H9 (cell line): ENCODE measurements around the gene PRCC. TPM values are rescaled to one million over a fixed set of nuclear protein-coding genes. Genes with fewer than 3 reads are reported as not detected.
A peak's percentile ranks its signal among the peaks of the same experiment; 100 is the strongest.

Source experiments
- DNase-seq: peaks from one replicate; pipeline ENCODE4 v3.0.0-alpha.2; 2017
- H2AFZ ChIP-seq: one replicate; pipeline ENCODE4 v1.6.1; 2013; ENCODE audit warnings: mild to moderate bottlenecking, low read length, control low read depth, moderate library complexity
- H2AK5ac ChIP-seq: 2 replicates; pipeline ENCODE4 v1.6.1; 2013; ENCODE audit warnings: low read length, control low read depth, mixed read lengths; ENCODE audit not compliant: insufficient read length
- H2BK120ac ChIP-seq: one replicate; pipeline ENCODE4 v1.6.1; 2013; ENCODE audit warnings: low read depth, mild to moderate bottlenecking, low read length, control low read depth, inconsistent platforms; ENCODE audit not compliant: poor library complexity, severe bottlenecking
- H2BK12ac ChIP-seq: 2 replicates; pipeline ENCODE4 v1.6.1; 2013; ENCODE audit warnings: low read length, control low read depth, mixed read lengths, low read depth; ENCODE audit not compliant: insufficient read length
- H2BK15ac ChIP-seq: 2 replicates; pipeline ENCODE4 v1.6.1; 2013; ENCODE audit warnings: low read depth, low read length, control low read depth
- H2BK20ac ChIP-seq: one replicate; pipeline ENCODE4 v1.6.1; 2013; ENCODE audit warnings: low read depth, mild to moderate bottlenecking, low read length, control low read depth, inconsistent platforms; ENCODE audit not compliant: poor library complexity, severe bottlenecking
- H2BK5ac ChIP-seq: 2 replicates; pipeline ENCODE4 v1.6.1; 2013; ENCODE audit warnings: low read length, control low read depth, mixed read lengths; ENCODE audit not compliant: insufficient read length
- H3K14ac ChIP-seq: 2 replicates; pipeline ENCODE4 v1.6.1; 2013; ENCODE audit warnings: low read length, control low read depth; ENCODE audit not compliant: insufficient read depth
- H3K18ac ChIP-seq: 2 replicates; pipeline ENCODE4 v1.6.1; 2013; ENCODE audit warnings: low read depth, mild to moderate bottlenecking, mixed read lengths, low read length, control low read depth; ENCODE audit not compliant: insufficient read length
- H3K23ac ChIP-seq: 2 replicates; pipeline ENCODE4 v1.6.1; 2013; ENCODE audit warnings: low read length, control low read depth, mixed read lengths, low read depth; ENCODE audit not compliant: insufficient read length
- H3K23me2 ChIP-seq: 2 replicates; pipeline ENCODE4 v1.6.1; 2013; ENCODE audit warnings: low read depth, mild to moderate bottlenecking, mixed read lengths, low read length, control low read depth; ENCODE audit not compliant: insufficient read length, poor library complexity, severe bottlenecking
- H3K27ac ChIP-seq: 2 replicates; pipeline ENCODE4 v1.5.1; 2013; ENCODE audit warnings: low read length, control low read depth, mixed read lengths, low read depth; ENCODE audit not compliant: insufficient read length
- H3K27me3 ChIP-seq: 2 replicates; pipeline ENCODE4 v1.6.1; 2013; ENCODE audit warnings: low read length, control low read depth, inconsistent platforms; ENCODE audit not compliant: insufficient read depth
- H3K4ac ChIP-seq: 2 replicates; pipeline ENCODE4 v1.6.1; 2013; ENCODE audit warnings: low read depth, mild to moderate bottlenecking, control low read depth, inconsistent platforms, low read length, moderate library complexity
- H3K4me1 ChIP-seq: 2 replicates; pipeline ENCODE4 v1.6.1; 2013; ENCODE audit warnings: low read length, control low read depth, inconsistent platforms; ENCODE audit not compliant: insufficient read depth
- H3K4me2 ChIP-seq: 2 replicates; pipeline ENCODE4 v1.6.1; 2013; ENCODE audit warnings: low read length, control low read depth, mixed read lengths; ENCODE audit not compliant: insufficient read length, insufficient read depth
- H3K56ac ChIP-seq: 2 replicates; pipeline ENCODE4 v1.6.1; 2013; ENCODE audit warnings: low read depth, mild to moderate bottlenecking, mixed read lengths, low read length, control low read depth; ENCODE audit not compliant: insufficient read length
- H3K79me1 ChIP-seq: 2 replicates; pipeline ENCODE4 v1.6.1; 2013; ENCODE audit warnings: low read depth, mild to moderate bottlenecking, moderate library complexity, low read length, control low read depth, inconsistent platforms; ENCODE audit not compliant: insufficient read depth, poor library complexity, severe bottlenecking
- H3K79me2 ChIP-seq: 2 replicates; pipeline ENCODE4 v1.6.1; 2013; ENCODE audit warnings: low read length, control low read depth, inconsistent platforms; ENCODE audit not compliant: insufficient read depth
- H3K9ac ChIP-seq: 2 replicates; pipeline ENCODE4 v1.6.1; 2013; ENCODE audit warnings: low read length, control low read depth, mixed read lengths; ENCODE audit not compliant: insufficient read length; ENCODE audit errors: extremely low read depth
- H3K9me3 ChIP-seq: one replicate; pipeline ENCODE4 v1.6.1; 2013; ENCODE audit warnings: low read depth, low read length, inconsistent platforms; ENCODE audit not compliant: control insufficient read depth
- H3T11ph ChIP-seq: one replicate; pipeline ENCODE4 v1.6.1; 2013; ENCODE audit warnings: mild to moderate bottlenecking, low read length, control low read depth, inconsistent platforms
- H4K20me1 ChIP-seq: one replicate; pipeline ENCODE4 v1.6.1; 2013; ENCODE audit not compliant: control insufficient read depth, insufficient read length, insufficient read depth
- H4K5ac ChIP-seq: 2 replicates; pipeline ENCODE4 v1.6.1; 2013; ENCODE audit warnings: low read depth, mild to moderate bottlenecking, mixed read lengths, low read length, control low read depth; ENCODE audit not compliant: insufficient read length
- H4K8ac ChIP-seq: replicated peaks from 2 replicates; pipeline ENCODE4 v1.6.1; 2013; ENCODE audit warnings: low read length, control low read depth, mixed read lengths, low read depth; ENCODE audit not compliant: insufficient read length
- H4K91ac ChIP-seq: 2 replicates; pipeline ENCODE4 v1.6.1; 2013; ENCODE audit warnings: low read depth, mild to moderate bottlenecking, moderate library complexity, mixed read lengths, low read length, control low read depth; ENCODE audit not compliant: insufficient read length
- H3K27ac Mint-ChIP-seq, 3 experiments: 2 replicates in 2 of 3; 3 replicates in 1 of 3; pipeline ENCODE4 v1.8.0; 2020 to 2021; ENCODE audit warnings: mixed read lengths in 3 of 3, mild to moderate bottlenecking in 1 of 3, moderate library complexity in 1 of 3
- H3K27me3 Mint-ChIP-seq: 2 replicates; pipeline ENCODE4 v1.8.0; 2021; ENCODE audit warnings: low read depth, mild to moderate bottlenecking, moderate library complexity, mixed read lengths
- H3K36me3 Mint-ChIP-seq, 3 experiments: 2 replicates in 2 of 3; 3 replicates in 1 of 3; pipeline ENCODE4 v1.8.0; 2020 to 2021; ENCODE audit warnings: low read depth in 3 of 3, mixed read lengths in 3 of 3; ENCODE audit not compliant: insufficient read depth in 1 of 3
- H3K4me1 Mint-ChIP-seq, 2 experiments: 2 replicates each; pipeline ENCODE4 v1.8.0; 2020; ENCODE audit warnings: mixed read lengths in 2 of 2
- H3K4me3 Mint-ChIP-seq, 2 experiments: 2 replicates in 1 of 2; 3 replicates in 1 of 2; pipeline ENCODE4 v1.8.0; 2020 to 2021; ENCODE audit warnings: mild to moderate bottlenecking in 2 of 2, mixed read lengths in 2 of 2, moderate library complexity in 1 of 2
- H3K9me3 Mint-ChIP-seq, 2 experiments: 2 replicates in 1 of 2; 3 replicates in 1 of 2; pipeline ENCODE4 v1.8.0; 2020; ENCODE audit warnings: mild to moderate bottlenecking in 2 of 2, mixed read lengths in 2 of 2, moderate library complexity in 1 of 2
- CTCF ChIP-seq: fragments of 200-600 bp; sonication (generic); conservative IDR thresholded peaks from 3 replicates; pipeline ENCODE4 v1.8.0; 2021; ENCODE audit warnings: antibody characterized with exemption, mild to moderate bottlenecking
- WGBS: extraction: QIAGEN DNeasy Blood & Tissue Kit; methylation state at CpG from one replicate; pipeline ENCODE4 v1.1.7; 2013; ENCODE audit warnings: missing lambda C conversion rate, low lambda C conversion rate, mixed read lengths; ENCODE audit not compliant: insufficient read length; ENCODE audit errors: extremely low coverage; 5-methylcytosine and 5-hydroxymethylcytosine counted together
- total RNA-seq: library from RNA; stranded (reverse); gene quantifications from 2 replicates; pipeline ENCODE4 v1.2.1, GENCODE V29; 2021

PRCC gene
- total RNA-seq, 1 experiment from 2014 or later = 129 TPM

GRCh38 chr1:156845055-156845952 lies 78.0 kb downstream of the PRCC start:
- Histone ChIP-seq H3K23me2 (peaks cover 14% of the 10 kb centered on the region), H3K23ac (no peak overlapping the region), H4K91ac (no peak overlapping the region), H3K9ac (no peak overlapping the region), H3K56ac (no peak overlapping the region), H3K14ac (no peak overlapping the region), H3K4me2 (peak overlapping the region; percentile 50), H3T11ph (no peak overlapping the region), H4K8ac (no peak overlapping the region), H3K9me3 (no peaks in the 10 kb centered on the region), H2BK12ac (no peak overlapping the region), H3K4me1 (no peaks in the 10 kb centered on the region), H3K4ac (no peak overlapping the region), H2BK20ac (no peak overlapping the region), H4K20me1 (no peaks in the 10 kb centered on the region), H2AFZ (no peak overlapping the region), H3K27ac (no peak overlapping the region), H3K18ac (no peak overlapping the region), H2BK120ac (no peak overlapping the region), H3K27me3 (peaks cover 69% of the 10 kb centered on the region), H2AK5ac (no peak overlapping the region), H4K5ac (no peak overlapping the region), H3K79me1 (no peaks in the 10 kb centered on the region), H2BK5ac (no peak overlapping the region), H3K79me2 (no peaks in the 10 kb centered on the region), H2BK15ac (no peak overlapping the region)
- WGBS = no CpG with 5 or more reads among the region's 69 CpGs
- H3K27ac Mint-ChIP-seq = no peak overlapping the region; a peak in 1 of 7 replicates
- peaks cover 98% of the 10 kb centered on the region for H3K27me3 Mint-ChIP-seq
- peaks cover 15 to 42% of the 10 kb centered on the region in 2 experiments for H3K4me1 Mint-ChIP-seq
- DNase-seq = peak; percentile 57
- no peaks in the 10 kb centered on the region for H3K36me3 Mint-ChIP-seq
- TF ChIP-seq CTCF = no peak
- peak overlapping the region; percentile 56 to 82 for H3K4me3 Mint-ChIP-seq
- H3K9me3 Mint-ChIP-seq = no peaks in the 10 kb centered on the region; a peak in 1 of 5 replicates
